ENCODE data around the gene COG8.

DNA sequence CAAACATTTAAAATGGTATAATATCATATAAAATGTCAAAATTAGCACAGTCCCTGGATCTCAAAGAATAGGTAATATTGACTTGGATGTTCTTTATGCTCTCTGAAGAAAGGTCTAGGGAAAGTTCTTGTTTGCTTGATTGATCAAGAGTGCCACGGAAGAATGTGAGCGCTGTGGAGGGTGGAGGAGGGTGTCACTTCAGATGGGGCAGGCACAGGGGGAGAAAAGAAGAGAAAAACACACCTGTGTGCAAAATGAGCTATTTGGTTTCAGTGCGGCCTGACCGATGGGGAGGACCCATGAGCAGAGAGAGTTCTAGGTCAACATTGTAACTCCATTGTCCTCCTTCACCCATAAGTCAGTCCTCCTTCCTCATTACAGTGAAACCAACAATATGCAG is 37.1 kb downstream of the COG8 start:
- TF ChIP-seq CTCF (IDR thresholded peaks at IDR 0.05; ENCODE audit: insufficient read depth, low read length, poor library complexity, severe bottlenecking) (no peak), EZH2phosphoT487 (conservative IDR thresholded peaks at IDR 0.05; ENCODE audit: low read length) (no peak)

Measured in SU-DHL-6 (cell line).